PFSK-1 (cell line): Measurements from ENCODE around the gene NT5DC1.

ENCODE experiments used
- FOXP2 ChIP-seq: optimal IDR thresholded peaks from 2 replicates; pipeline ENCODE3; 2011; ENCODE audit warnings: borderline replicate concordance, control low read depth, inconsistent platforms; ENCODE audit not compliant: insufficient read depth; ENCODE audit errors: extremely low read length, extremely low read depth
- POLR2AphosphoS5 ChIP-seq: IDR thresholded peaks from 2 replicates; pipeline ENCODE4 v1.6.1; 2012; ENCODE audit warnings: low read depth, mild to moderate bottlenecking, control low read depth, low read length, moderate library complexity

- TF ChIP-seq POLR2AphosphoS5 (no peak), FOXP2 (no peak)
Measured at GRCh38 chr6:116094041-116094440, 6.6 kb upstream of the NT5DC1 start.
